IPS-NIHi7 (cell line): ENCODE results near the gene RABGEF1.
"Not testable (repeated sequence)": the region's sequence is repeated elsewhere in the genome, so short reads cannot be mapped to it uniquely, and the experiment has no call there.

ENCODE experiments used
- DNase-seq: peaks from one replicate; pipeline ENCODE4 v3.0.0; 2012; ENCODE audit warnings: mixed read lengths; ENCODE audit errors: extremely low spot score

RABGEF1 gene

DNA sequence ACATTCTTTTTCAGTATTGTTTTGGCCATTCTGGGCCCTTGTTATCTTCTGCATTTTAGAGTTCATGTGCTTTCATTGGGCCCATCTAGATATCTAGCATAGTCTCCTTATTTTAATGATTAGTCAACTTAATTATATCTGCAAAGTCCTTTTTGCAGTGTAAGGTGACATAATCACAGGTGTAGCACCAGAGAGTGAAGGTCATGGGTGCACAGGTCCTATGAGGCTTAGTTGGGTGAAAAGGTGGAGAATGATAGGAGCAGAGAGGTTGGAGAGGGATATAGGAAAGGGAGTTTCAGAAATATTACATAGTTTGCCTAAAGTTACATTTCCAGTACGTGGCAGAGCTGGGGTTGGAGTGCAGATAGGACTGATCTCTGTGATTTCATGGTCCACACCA is 24.4 kb downstream of the RABGEF1 start:
- not testable (repeated sequence) for DNase-seq

DNA sequence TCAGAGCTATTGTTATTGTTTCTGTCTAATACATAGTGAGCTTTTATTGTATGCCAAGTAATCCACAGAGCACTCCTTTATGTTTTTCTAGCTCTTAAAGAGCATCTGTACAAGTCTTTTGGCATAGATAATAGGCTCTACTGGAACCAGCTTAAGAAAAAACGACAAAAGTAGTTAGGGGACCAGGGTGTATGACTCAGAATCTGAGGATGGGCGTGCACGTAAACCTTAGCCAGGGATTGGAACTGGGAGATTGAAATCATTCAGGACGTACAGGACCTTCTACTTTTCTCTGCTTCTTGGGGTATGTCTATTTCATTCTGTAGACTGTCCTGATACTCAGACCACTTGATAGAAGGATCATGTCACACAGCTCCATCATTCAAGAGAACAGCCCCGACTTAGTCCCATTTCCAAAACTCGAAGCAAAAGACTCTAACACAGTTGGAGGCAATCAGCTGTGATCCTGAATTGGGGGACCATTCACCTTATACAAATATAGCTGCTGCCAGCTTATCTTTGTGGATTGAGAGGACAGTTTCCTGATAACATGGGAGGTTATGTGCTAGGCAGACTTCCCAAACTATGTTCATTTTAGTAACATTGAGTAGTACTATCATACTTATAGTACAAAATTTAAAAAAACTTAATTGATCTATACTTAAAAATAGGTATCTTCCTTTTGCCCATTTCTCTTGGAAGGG is 24.9 kb downstream of the RABGEF1 start:
- not testable (repeated sequence) for DNase-seq

DNA sequence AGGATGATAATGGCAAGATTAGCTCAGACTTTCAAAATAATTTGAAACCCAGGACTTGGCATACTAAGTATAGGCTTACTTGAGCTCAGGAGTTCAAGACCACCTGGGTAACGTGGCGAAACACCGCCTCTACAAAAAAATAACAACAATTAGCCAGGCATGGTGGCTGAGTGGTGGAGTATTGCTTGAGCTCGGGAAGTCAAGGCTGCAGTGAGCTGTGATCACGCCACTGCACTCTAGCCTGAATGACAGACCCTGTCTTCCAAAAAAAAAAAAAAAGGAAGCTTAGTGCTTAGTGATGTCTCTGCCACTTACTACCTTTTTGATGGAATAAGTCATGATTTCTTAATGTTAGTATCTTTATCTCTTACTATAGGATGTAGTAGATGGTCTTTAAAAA is 25.5 kb downstream of the RABGEF1 start:
- no peak for DNase-seq

DNA sequence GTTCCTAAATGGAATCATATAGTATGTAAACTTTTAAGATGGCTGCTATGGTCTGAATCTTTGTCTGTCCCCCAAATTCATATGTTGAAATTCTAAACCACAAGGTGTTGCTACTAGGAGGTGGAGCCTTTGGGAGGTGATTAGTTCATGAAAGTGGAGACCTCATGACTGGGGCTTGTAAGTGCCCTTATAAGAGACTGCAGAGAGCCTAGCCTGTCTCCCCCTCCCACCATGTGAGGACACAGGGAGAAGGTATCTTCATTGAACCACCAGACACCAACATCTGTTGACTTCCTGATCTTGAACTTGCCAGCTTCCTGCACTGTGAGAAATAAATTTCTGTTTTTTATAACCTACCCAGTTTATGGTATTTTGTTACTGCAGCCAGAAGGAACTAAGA is 27.0 kb downstream of the RABGEF1 start:
- not testable (repeated sequence) for DNase-seq

DNA sequence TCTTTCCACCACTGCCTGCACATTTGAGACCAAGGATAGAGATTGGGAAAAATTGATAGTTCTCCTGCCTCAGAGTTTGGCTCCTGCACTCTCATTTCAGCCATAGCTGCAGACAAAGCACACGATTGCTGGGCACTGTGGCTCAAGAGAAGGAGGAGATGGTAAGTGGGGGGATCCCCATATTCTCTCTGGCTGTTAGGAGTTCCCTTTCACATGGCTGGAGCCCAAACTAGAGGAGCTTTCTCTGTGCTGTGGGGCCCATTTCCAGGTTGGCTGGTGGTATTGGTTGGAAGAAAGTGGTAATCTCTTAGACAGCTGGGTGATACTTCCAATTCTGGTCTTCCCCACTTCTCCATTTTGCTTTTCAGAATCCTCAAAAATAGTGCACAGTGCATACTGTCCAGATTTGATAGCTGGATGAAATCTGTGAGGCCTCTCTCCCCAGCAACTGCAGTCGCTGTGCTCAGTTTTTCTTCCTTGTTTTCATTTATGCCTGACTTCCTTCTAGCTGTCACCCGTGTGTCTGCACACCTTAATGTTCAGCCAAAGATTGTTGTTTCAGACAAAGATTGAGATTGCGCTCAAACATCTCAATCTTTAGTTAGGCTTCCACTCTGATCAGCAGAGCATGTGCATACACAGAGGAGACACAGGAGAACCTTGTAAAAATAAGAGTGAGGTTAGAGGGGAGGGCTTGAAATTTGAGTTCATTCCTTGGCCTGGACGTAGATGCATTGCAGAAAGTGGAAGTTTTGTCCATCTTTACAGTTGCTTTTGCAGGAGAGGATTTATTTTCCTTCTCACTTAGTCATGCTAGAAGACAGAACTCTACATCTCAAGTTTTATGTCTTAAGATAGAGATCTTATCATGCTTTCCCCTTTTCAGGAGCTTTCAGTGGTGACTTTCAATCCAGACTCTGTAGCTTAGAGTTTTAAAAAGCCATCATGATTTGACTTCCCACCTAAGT is 28.6 kb downstream of the RABGEF1 start:
- DNase-seq: no peak

DNA sequence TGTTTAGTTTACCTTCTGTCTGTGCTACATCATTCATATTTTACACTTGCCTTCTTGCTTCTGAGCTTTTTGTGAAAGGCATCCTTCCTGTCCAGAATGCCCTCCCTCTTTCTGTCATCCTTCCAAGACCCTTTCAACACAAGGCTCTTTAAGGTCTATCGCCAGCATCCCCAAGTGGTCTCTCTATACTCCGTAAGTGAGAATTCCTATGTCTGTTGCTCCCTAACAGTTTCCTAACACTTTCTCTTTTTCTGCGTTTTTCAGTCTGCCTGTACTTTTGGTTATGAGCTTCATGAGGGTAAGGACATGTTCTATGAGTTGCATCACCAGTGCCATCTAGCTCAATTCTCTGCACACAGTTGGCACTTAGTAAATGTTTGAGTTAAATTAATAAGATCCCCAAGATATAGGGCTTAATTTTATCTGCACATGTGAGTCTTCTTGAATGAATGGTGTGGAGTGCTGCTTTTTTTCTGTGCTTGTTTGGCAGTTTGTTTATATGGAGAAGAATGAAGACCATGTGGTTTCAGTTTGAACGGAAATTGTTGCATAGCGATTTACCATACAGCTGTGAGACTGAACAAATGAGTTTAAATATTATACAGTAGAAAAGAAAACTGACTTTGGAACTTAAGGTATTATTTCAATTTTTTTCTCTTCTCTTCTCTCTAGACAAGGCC is 29.4 kb downstream of the RABGEF1 start:
- DNase-seq: no peak

DNA sequence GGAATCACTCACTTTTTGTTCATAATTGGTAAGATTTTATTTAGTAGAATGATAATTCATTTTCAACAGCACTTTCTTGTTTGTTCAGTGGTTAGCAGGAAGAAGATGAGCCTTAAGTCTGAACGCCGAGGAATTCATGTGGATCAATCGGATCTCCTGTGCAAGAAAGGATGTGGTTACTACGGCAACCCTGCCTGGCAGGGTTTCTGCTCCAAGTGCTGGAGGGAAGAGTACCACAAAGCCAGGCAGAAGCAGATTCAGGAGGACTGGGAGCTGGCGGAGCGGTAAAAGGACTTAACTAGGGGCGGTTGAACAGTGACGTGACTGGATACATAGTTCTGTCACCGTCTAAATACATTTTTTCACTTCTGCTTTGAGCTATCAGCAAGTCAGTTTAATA is 31.3 kb downstream of the RABGEF1 start:
- DNase-seq: no peak

DNA sequence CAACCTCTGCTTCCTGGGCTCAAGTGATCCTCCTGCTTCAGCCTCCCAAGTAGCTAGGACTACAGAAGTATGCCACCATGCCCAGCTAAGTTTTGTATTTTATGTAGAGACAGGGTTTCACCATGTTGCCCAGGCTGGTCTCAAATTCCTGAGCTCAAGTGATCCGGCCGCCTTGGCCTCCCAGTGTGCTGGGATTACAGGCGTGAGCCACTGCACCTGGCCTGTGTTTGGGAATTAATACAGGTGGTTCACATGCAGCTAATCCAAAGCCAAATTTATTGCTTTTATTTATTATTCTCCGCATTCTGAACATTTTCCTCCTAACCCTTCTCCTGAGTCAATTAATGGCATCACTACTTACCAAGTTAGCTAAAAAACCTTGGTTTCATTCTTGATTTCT is 33.2 kb downstream of the RABGEF1 start:
- not testable (repeated sequence) for DNase-seq

DNA sequence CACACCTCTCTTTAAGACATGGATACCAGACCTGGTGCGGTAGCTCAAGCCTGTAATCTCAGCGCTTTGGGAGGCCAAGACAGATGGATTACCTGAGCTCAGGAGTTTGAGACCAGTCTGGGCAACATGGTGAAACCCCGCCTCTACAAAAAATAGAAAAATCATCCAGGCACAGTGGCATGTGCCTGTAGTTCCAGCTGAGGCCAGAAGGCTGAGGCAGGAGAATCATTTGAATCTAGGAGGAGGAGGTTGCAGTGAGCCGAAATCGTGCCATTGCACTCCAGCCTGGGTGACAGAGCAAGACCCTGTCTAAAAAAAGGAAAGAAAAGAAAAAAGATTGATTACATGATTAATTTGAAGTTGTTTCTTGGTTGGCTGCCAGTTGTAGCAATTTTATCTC is 35.9 kb downstream of the RABGEF1 start:
- DNase-seq: not testable (repeated sequence)

DNA sequence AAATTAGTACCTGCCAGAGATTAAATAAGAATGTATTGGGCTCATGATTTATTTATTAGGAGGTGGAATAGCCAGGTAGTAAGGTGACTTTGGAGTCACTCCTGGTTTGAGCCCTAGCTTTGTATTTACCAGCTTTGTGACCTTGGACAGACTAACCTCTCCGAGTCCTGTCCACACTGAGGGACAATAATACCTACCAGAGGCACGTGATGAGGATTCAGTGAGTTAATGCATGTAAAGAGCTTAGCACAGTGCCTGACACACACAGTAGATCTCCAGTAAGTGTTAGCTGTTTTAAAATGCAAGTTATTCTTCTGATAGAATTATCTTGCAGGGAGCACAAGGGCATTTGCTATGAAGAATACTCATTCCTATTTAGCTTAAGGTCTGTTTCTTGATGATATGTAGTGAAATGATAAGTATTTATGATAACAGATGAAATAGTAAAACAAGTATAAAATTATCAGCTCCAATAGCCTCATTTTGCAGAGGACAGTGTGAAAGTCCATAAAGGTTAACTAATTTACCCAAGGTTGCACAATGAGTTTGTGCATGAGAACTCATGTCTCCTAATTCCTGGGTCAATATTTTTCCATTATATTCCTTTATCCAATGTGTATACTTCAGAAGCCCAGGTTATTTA is 36.4 kb downstream of the RABGEF1 start:
- no peak for DNase-seq

DNA sequence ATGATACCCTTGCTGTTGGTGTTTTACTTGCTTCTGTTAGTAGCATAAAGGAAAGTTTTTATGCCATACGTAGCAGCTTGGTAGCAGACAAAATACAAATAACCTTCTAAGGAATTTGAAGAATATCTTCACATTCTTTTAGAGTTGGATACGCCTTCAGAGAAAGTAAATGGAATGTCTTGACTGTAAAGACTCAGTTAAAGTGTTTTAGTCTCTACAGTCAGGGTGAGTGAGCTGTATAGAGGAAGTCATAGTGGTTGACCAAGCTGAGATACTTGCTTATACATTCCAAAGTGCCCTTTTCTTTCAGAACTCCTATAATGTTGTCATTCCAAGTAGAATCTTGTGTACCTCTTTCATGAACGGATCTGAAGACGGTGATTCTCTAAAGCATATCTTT is 37.7 kb downstream of the RABGEF1 start:
- DNase-seq: no peak

DNA sequence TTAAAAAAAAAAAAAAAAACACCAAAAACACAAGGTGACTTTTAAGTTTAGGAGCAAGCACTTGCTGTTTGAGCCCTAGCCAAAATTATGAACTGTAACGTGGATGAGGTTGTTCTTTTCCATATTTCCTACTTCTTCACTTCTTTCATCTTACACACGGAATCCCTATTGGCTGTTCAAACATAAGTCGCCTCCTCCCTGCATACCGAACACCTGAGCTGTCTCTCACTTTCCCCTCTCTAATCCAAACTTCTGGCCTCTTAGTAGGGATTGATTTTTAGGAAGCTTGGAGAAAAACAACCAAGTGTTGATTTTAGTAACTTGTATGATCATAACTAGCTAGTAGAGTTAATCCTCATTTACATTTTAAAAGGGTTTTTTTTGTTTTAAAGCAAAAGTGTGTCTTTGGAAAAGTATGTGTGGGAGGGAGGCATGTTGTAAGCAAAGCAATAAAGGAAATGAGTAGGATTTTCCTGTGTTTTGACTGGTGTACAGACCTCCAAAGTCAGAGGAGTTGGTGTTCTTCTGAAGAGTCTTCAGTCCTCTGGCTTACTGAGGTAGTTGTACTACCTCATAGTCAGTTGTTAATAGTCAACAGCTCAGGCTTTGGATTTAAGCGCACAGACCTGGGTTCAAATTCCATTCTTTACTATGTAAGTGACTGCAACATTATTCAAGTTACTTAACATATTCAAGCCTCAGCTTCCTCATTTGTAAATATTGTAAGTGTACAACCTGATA is 39.3 kb downstream of the RABGEF1 start:
- DNase-seq: no peak

DNA sequence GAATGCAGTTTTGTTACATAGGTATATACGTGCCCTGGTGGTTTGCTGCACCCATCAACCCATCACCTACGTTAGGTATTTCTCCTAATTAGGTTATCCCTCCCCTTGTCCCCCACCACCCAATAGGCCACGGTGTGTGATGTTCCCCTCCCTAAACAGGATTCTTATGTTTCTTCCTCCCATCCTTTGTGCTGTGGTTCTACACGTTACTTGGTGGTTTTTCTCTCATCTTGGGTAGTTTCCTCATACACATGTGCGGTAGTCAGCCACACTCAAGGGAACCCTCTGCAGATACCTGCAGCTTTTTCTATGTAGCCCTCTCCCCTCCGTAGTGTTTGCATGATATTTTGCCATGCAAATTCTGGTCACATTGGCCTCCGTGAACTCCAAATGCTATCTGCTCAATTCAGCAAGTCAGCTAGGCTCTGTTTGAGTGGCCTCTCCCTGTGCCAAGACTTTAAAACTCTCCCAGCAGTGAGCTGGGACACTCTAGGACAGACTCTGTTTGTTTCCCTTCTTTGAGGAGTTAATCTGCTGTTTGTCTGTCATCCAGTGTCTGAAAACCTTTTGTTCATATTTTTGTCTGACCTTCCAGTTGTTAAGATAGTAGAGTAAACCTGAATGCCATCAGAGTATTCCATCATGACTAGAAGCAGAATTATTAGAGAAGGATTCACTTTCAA is 41.0 kb downstream of the RABGEF1 start:
- DNase-seq: no peak

DNA sequence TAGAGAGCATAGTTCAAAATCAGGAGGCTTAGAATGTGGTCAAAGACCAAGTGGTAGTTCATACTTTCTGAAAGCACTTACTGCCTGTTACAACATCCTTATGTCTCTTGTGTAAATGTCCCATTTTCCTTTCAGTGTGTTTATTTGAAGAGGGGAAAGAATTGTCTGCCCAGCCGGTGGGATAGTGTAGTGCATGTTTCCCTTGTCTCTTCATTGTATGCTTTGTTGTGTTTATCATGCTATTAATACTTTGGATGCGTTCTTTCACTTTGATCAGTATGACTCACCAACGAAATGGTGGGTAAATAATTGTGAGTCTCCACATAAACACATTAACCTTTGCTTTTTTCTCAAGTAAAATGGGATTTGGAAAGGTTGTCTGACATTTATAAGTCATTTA is 42.3 kb downstream of the RABGEF1 start:
- not testable (repeated sequence) for DNase-seq

DNA sequence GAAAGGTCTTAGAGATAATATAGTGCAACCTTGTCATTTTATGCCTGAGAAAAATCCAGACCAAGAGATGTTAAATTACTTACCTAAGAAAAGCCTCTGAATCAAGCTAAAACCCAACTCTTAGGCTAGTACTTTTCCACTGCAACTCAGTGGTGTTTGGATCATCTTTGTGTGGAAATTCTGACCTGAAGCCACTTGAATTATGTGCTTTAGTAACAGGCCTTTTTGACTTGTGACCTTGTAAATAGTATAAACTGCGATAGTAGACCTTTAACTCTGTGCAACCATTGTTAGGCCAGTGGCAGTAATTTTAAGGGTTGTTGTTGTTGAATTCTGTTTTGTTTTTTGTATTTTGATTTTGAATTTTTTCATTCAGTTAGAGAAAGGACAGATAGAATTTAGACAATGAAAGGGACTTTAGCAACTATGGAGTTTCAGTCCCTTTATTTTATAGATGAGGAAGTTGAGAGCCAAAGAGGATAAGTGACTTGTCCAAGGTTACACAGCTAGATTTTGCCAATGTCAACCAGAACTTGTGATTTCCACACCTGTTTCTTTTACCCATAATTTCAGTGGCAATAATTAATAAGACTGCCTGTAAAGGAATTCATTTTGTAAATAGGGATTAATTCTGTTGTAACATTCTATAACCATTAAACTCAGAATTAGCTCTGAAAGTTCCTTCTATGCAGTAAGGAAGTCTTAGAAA is 43.5 kb downstream of the RABGEF1 start:
- DNase-seq: not testable (repeated sequence)

DNA sequence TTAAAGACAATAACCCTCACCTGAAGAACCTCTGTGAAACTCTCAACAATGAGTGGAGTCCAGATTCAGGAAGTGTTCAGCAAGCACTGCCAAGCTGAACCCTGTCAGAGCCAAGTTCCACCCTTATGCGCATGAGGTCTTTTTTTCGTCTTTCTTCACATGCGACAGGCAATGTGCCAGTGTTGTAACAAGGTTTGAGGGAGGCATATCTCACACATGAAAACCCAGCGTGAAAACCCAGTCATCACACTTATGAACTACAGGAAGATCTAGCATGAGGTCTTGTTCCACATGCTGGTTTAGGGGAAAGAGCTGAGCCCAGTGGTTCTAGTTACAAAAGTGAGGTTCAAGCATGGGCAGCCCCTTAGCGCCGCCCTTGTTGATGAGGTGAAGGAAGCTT is 49.7 kb downstream of the RABGEF1 start:
- no peak for DNase-seq

DNA sequence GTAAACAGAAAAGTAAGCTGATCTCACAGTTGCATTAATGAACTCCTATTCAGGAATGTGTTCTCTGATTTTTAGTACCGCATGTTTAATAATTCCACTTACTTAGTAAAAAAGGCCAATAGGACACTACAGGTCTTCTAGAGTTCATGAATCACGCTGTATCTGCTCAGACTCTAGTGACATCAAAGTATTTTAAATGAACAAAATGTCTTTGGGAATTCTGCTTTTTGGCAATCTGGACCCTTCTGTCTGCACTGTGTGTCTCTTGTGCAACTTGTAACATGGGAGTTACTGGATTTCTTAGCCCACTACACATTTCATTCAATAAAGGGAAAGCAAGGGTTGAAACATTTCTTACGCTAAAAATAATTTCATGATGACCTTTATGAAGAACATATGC is 50.2 kb downstream of the RABGEF1 start:
- DNase-seq: no peak

DNA sequence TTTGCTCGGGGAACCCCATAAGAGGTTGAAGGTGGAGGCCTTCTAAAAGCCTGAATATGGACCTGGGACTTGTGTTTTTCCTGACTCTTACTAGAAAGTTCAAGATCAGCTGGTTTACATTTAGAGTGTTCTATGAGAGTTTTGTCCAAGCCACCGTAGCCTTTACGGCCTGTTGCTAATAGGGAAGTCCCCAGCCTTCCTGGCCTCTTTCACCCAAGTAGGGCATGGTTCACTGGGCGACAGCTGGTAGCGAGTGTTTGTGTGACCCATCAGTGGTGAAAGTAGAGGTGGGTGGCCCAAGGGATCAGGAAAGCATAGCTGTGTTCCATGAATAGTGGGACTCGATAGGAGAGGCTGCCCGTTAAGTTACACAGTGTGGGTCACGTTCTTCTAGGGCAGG is 60.1 kb downstream of the RABGEF1 start:
- no peak for DNase-seq

DNA sequence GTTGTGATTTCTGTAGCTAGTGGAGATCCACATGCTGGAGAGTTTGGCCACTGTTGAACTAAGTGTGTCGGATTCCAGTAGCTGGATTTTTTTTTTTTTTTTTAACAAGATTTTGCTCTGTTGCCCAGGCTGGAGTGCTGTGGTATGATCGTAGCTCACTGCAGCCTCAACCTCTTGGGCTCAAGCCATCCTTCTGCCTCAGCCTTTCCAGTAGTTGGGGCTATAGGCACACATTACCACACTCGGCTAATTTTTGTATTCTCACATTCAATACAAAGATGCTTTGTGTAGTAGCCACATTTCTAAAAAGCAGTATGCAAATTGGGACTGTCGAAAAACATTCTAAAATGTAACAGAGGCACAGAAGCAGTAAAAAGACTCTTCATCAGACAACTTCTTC is 63.5 kb downstream of the RABGEF1 start:
- no peak for DNase-seq

DNA sequence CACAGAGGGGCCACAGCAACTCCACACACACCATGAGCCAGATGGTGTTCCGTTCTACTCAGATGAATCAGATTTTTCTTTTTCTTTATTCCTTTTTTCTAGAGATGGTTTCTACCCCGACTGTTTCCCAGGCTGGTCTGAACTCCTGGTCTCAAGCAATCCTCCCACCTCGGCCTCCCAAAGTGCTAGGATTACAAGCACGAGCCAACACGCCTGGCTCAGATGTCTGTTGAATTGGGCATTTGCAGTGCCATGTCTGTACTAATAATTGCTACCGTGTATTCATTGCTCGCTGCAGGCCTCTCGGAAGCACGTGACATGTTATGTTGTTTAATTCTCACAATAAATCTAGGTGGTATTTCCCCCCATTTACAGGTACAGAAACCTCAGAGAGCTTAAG is 67.2 kb downstream of the RABGEF1 start:
- no peak for DNase-seq
